Body of pancreas (tissue), 4 donors: ENCODE results near the gene PHF13. TPM values are rescaled to one million over a fixed set of nuclear protein-coding genes. Genes with fewer than 3 reads are reported as not detected.

Source experiments
- ATAC-seq: fragments of 150-250 bp; one replicate; pipeline ENCODE4 v1.9.1; 2016
- DNase-seq, 4 donors: peaks; one replicate each; pipeline ENCODE4 v3.0.0-alpha.2; 2019
- H3K27ac ChIP-seq, 4 donors: fragments of 200-600 bp; sonication (generic); 1 replicate in 3 of 4; 2 replicates in 1 of 4; pipeline versions ENCODE4 v1.5.1 to v1.6.1; 2016 to 2019; ENCODE audit warnings: mild to moderate bottlenecking in 1 of 4, mixed read lengths in 1 of 4, moderate library complexity in 1 of 4
- H3K27me3 ChIP-seq, 2 donors: fragments of 200-600 bp; sonication (generic); one replicate each; pipeline ENCODE4 v1.6.0; 2016; ENCODE audit warnings: mild to moderate bottlenecking in 1 of 2
- H3K36me3 ChIP-seq, 2 donors: fragments of 200-600 bp; sonication (generic); replicated peaks in 1 of 2; 2 replicates each; pipeline ENCODE4 v1.5.1; 2016; ENCODE audit warnings: low read depth in 2 of 2; ENCODE audit not compliant: insufficient read depth in 1 of 2
- H3K4me1 ChIP-seq: fragments of 200-600 bp; sonication (generic); one replicate; pipeline ENCODE4 v1.6.0; 2016
- H3K4me3 ChIP-seq, 2 donors: fragments of 200-600 bp; sonication (generic); 1 replicate in 1 of 2; 2 replicates in 1 of 2; pipeline ENCODE4 v1.5.1; 2016 to 2019
- H3K9me3 ChIP-seq, 3 donors: fragments of 200-600 bp; sonication (generic); 1 replicate in 2 of 3; 2 replicates in 1 of 3; pipeline ENCODE4 v1.5.1; 2016
- POLR2A ChIP-seq, 3 donors: fragments of 450-650 bp; IDR thresholded peaks; one replicate each; pipeline ENCODE4 v1.6.1; 2016; ENCODE audit warnings: antibody characterized with exemption in 3 of 3, mild to moderate bottlenecking in 2 of 3
- WGBS, 2 donors: methylation state at CpG; one replicate each; pipeline ENCODE4 v1.1.5; 2017; 5-methylcytosine and 5-hydroxymethylcytosine counted together
- intact Hi-C: fragments of 100-400 bp; cut with DNase I; formaldehyde crosslinking; loops from one replicate; pipeline ENCODE4 v1.15.1; 2023
- total RNA-seq, 2 donors: library from RNA; depleted of rRNA; stranded (reverse); fragments of >200 nt; gene quantifications; one replicate each; pipeline ENCODE4 v1.1.0, GENCODE V29; 2016
- TF ChIP-seq, protein P1 (sequence below), 7 experiments: fragments of 450-650 bp in 4 of 7; fragments of 200-600 bp in 3 of 7; sonication (generic) in 3 of 7; IDR thresholded peaks; one replicate each; pipeline ENCODE4 v1.5.1; 2016 to 2019; ENCODE audit warnings: antibody characterized with exemption in 7 of 7

PHF13 gene
- total RNA-seq, 2 donors from 2014 or later: 6.2 to 9.6 TPM

DNA sequence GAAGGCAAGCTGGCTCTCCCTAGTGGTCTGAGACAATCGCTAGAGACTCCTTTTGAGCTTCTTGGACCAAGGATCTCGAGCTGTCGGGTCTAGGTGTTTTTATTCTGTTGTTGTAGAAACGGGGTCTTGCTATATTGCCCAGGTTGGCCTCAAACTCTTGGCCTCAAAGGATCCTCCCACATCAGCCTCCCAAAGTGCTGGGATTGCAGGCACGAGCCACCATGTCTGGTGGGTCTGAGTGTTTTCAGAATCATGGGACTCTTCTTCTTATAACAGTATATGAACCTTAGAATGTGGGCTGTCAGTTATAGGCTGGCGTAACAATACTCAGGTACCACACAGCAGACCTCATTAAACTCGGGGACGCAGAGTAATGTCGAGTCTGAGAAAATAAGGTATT, 55.0 kb downstream of the PHF13 start:
- Histone ChIP-seq H3K27ac (no peak overlapping the region), H3K4me3 (no peak overlapping the region), H3K27me3 (no peaks in the 10 kb centered on the region), H3K4me1 (no peaks in the 10 kb centered on the region), H3K9me3 (no peaks in the 10 kb centered on the region), H3K36me3 (peaks cover 0 to 2% of the 10 kb centered on the region in 2 donors)
- no peak for DNase-seq
- no peak for ATAC-seq
- TF ChIP-seq POLR2A (IDR thresholded peaks at IDR 0.05): no peak
- TF ChIP-seq, protein P1, sequence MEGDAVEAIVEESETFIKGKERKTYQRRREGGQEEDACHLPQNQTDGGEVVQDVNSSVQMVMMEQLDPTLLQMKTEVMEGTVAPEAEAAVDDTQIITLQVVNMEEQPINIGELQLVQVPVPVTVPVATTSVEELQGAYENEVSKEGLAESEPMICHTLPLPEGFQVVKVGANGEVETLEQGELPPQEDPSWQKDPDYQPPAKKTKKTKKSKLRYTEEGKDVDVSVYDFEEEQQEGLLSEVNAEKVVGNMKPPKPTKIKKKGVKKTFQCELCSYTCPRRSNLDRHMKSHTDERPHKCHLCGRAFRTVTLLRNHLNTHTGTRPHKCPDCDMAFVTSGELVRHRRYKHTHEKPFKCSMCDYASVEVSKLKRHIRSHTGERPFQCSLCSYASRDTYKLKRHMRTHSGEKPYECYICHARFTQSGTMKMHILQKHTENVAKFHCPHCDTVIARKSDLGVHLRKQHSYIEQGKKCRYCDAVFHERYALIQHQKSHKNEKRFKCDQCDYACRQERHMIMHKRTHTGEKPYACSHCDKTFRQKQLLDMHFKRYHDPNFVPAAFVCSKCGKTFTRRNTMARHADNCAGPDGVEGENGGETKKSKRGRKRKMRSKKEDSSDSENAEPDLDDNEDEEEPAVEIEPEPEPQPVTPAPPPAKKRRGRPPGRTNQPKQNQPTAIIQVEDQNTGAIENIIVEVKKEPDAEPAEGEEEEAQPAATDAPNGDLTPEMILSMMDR (IDR thresholded peaks at IDR 0.05): no peak
- 93 to 96% methylated on average over 9 of the region's 9 CpGs for WGBS, 2 donors
- intact Hi-C loops: no loop called here

DNA sequence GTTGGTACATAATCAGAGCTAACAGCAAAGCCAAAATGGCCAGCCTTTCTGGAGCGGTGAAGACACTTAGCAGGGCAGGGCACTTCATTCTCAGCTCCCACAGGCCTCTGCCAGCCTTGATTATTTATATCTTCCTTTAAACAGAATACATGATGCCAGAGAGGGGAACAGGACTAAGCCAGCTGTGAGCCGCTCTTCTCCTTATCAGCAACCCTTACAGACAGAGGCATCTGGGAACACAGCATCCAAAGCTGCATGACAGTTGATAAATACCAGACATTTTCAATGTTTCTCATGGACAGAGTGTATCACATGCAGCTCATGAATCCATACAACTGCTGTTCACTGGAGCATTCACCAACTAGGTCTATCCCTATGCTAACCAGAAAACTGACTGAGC, 59.0 kb downstream of the PHF13 start:
- Histone ChIP-seq H3K27ac (no peak overlapping the region), H3K36me3 (peaks cover 0 to 3% of the 10 kb centered on the region in 2 donors), H3K9me3 (no peaks in the 10 kb centered on the region), H3K4me1 (no peaks in the 10 kb centered on the region), H3K4me3 (no peak overlapping the region), H3K27me3 (no peaks in the 10 kb centered on the region)
- intact Hi-C loops: no loop called here
- ATAC-seq (no peak), DNase-seq (no peak)
- WGBS, 2 donors: 88 to 89% methylated on average over 1 to 2 of the region's 2 CpGs
- TF ChIP-seq POLR2A (IDR thresholded peaks at IDR 0.05): no peak
- TF ChIP-seq, protein P1 (IDR thresholded peaks at IDR 0.05): no peak

Other genes with a start within 250 kb of the PHF13 start
- 10 to 100 TPM in 1 of 2 donors, 1 to 10 TPM in 1; 6.0 to 33.0 TPM for gene ACOT7, start 220.0 kb upstream of the PHF13 start, total RNA-seq
- gene HES2, start 193.8 kb upstream of the PHF13 start, total RNA-seq: under 1 TPM in 1 of 2 donors, not detected in 1; 0.26 TPM
- 1 to 10 TPM in 1 of 2 donors, under 1 TPM in 1; 0.26 to 4.0 TPM for gene ESPN, start 189.0 kb upstream of the PHF13 start, total RNA-seq
- 10 to 100 TPM in 1 of 2 donors, 1 to 10 TPM in 1; 4.2 to 23.1 TPM for gene TNFRSF25, start 147.6 kb upstream of the PHF13 start, total RNA-seq
- gene PLEKHG5, start 122.1 kb upstream of the PHF13 start, total RNA-seq: 1 to 10 TPM; 5.2 to 8.6 TPM
- 10 to 100 TPM; 13.7 to 27.4 TPM for gene NOL9, start 59.2 kb upstream of the PHF13 start, total RNA-seq
- not detected for gene TAS1R1, start 58.4 kb upstream of the PHF13 start, total RNA-seq
- 10 to 100 TPM; 17.4 to 37.6 TPM for gene ZBTB48, start 33.7 kb upstream of the PHF13 start, total RNA-seq
- gene KLHL21, start 10.9 kb upstream of the PHF13 start, total RNA-seq: 10 to 100 TPM; 38.4 to 60.0 TPM
- gene THAP3, start 11.1 kb downstream of the PHF13 start, total RNA-seq: 10 to 100 TPM; 11.9 to 18.9 TPM
- 10 to 100 TPM; 16.1 to 88.3 TPM for gene DNAJC11, start 88.1 kb downstream of the PHF13 start, total RNA-seq
- 10 to 100 TPM; 36.3 to 59.7 TPM for gene CAMTA1, start 171.7 kb downstream of the PHF13 start, total RNA-seq